GDM1 (cell line): ENCODE results near the gene PRDM15.

ENCODE experiments used
- DNase-seq: peaks from one replicate; lab custom pipeline; 2025; lab: John Stamatoyannopoulos, UW

Gene PRDM15

DNA sequence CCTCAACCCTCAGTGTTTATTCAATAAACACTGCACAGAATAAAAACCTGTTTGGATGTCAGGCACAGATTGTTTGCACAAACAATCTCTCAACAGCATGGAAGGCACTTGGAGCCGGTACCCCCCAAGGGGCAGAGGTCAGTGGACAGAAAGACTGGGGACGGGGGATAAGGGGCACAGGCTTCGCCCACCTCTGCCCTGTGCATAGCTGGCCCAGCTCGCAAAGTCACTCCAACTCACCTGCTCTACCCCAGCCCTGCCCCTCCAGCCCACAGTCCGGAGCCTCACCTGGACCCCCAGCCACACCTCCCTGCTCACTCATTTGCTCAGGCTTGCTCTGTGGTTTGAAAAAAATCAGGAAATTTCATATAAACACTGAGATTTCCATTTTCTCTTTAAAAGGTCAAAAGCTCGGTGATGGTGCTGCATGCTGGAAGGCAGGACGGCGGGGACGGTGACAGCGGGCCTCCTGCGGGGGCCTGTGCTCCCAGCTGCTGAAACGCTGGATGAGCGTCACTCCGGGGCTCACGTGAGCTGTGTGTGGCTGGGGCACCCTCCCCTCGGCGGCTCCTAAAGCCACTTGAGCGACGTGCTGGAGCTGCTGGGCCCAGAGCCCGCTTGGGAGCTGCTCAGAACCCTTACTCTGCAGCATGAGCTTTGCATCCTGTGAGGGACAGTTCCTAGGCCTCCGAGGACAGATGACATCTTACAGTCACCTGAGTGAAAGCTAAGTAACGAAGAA is 54.5 kb downstream of the PRDM15 start:
- no peak for DNase-seq

DNA sequence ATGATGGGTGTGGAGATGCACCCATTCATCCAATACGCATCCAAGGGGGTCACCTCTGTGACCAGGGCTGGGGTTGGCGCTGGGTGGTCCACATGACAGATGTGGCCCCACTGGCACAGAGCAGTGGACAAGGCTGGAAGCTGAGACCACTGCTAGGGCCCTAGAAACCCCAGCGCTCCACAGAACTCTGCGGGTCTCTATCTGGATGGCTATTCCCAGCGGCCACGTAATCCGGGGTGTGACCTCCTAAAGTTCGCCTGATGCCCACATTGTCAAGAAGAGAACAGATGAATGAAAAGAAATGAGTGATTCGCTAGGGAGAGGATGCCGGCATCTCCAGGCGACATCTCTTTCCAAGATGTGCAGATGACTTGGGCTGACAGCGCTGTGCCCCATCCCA is 55.2 kb downstream of the PRDM15 start:
- DNase-seq, result no peak

DNA sequence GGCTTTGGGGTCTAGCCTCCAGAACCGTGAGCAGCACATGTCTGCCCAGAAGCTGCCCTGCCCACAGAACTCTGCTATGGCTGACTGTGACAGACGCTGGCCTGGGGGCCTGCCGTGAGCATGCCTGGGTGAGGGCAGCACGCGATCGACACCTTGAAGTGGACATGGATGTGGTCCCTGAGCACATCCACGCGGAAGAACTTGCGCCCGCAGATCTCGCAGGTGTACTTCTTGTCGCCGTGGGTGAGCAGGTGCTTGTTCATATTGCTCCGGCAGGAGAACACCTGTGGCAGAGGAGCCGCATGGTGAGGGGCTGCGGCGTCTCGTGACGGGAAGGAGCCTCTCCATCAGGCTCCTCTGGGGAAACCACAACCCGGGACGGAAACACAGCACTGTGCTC is 56.0 kb downstream of the PRDM15 start:
- no peak for DNase-seq

DNA sequence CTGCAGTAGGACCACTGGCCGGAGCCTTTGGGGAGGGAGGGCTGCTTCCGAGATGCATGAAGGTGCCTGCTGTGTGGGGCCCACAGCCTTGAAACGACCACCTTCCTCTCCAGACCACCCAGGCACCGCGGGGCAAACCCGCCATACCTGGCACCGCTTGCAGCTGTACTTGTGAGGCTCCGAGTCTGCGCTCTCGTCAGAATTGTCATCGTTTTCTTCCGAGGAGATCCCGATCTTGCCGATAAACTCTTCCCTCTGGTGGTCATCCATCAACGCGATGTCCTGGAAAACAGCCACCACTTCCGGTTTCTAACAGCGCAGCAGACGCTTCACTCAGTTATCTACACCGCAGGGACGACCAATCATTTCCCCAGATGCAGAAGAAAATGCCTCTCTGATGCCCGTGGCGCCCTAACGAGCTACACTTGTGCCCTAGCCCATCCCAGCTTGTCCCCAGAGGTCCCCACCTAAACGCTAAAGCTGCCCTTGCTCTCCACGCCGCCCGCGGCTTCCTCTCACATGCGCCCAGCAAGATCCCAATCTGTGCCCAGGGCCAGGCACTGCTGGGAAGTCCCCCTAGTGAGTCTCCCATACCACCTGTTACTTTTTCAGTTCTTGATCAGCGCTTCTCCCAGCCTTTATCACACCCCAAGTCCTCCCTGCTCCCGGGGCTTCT is 57.2 kb downstream of the PRDM15 start:
- no peak for DNase-seq

DNA sequence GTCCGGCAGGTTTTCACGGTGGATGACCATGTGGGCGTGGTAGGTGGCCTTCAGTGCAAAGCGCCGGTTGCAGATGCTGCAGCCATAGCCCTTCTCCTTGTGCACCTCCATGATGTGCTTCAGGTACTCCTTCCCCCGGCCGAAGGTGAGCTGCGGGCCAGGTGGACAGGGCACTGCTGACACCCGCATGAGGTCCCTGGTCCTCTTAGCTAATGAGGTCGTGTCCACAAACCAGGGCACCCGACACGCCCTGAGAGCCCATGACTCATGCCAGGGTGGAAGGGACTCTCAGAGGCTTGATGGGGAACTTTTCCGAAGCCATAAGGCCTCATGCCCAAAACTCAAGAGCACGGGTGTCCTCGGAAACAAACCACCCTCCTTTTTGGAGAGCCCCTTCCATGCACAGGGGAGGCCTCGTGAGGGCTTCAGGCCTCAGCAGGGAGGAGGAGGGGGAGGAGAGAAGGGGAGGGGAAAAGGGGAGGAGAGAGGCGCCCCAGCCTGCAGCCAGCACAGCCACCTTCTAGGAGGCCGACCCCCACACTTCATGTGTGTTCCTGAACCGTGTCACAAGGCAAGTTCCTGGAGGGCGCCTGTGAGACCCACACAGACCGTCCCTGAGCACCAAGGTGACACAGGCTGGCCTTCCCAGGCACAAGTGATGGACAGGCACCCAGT is 57.9 kb downstream of the PRDM15 start:
- no peak for DNase-seq

DNA sequence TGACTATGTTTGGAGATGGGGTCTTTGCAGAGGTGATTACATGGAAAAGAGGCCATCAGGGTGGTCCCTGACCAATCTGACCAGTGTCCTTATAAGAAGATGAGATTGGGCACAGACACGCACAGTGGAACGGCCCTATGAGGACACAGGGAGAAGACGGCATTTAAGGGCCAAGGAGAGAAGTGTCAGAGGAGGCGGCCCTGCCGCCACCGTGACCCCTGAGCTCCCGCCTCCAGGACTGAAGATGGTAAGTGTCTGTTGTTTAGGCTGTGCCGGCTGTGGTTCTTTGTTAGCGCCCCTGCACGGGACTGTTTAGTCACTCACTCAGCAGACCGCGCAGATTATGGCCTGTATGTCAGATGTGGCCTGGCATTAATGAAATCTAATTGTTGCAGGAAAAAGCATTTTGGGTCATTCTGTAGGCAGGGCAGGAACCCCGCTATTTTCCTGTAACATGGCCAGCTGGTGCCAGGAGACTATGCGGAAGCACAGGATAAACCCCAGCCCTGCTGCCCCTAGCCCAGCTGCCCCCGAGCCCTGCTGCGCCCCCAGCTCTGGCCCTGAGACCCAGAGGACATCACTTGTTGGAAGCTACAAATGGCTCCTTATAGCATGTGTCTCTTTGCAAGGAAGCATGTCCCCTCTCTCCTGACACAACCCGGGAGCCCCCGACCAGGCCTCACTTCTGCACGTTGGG is 58.6 kb downstream of the PRDM15 start:
- no peak for DNase-seq

DNA sequence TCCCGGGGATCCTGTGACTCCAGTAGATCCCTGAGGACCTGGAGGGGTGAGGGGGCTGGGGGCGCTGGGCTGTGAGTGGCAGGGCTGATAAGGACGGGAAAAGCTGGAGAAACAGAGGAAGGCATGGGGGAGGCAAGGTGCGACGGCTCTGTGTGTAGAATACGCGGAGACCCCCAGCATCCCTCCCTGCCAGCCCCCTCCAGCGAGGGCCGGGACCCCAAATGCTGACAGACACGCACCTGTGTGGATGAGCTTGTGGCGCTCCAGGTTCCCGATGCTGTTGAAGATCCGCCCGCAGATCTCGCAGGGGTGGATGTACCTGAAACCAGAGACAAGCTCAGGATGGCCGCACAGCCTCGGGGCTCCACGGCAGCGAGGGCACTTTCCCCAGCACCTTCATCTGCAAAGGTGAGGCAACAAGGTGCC is 59.3 kb downstream of the PRDM15 start:
- no peak for DNase-seq

DNA sequence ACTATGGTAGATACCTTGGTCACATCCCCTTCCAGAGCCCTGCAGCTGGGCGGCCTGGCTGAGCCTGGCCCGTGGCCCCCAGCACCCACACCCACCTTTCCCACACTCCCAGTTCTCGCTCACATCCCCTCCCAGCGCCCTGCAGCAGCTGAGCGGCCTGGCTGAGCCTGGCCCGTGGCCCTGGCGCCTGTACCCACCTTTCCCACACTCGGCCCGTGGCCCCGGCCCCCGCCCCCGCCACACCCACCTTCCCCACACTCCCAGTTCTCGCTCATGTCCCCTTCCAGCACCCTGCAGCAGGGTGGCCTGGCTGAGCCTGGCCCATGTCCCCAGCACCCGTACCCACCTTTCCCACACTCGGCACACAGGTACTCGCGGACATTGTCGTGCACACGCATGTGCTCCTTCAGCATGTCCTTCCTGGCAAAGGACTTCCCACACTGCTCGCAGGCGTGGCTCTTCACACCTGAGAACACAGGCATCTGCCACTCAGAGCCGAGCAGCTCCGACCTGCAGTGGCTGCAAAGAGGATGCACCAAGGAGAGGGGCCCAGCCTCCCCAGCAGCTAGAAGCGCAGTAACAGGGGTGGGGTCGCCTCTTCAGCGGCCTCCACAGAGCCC is 59.8 kb downstream of the PRDM15 start:
- DNase-seq, result no peak

DNA sequence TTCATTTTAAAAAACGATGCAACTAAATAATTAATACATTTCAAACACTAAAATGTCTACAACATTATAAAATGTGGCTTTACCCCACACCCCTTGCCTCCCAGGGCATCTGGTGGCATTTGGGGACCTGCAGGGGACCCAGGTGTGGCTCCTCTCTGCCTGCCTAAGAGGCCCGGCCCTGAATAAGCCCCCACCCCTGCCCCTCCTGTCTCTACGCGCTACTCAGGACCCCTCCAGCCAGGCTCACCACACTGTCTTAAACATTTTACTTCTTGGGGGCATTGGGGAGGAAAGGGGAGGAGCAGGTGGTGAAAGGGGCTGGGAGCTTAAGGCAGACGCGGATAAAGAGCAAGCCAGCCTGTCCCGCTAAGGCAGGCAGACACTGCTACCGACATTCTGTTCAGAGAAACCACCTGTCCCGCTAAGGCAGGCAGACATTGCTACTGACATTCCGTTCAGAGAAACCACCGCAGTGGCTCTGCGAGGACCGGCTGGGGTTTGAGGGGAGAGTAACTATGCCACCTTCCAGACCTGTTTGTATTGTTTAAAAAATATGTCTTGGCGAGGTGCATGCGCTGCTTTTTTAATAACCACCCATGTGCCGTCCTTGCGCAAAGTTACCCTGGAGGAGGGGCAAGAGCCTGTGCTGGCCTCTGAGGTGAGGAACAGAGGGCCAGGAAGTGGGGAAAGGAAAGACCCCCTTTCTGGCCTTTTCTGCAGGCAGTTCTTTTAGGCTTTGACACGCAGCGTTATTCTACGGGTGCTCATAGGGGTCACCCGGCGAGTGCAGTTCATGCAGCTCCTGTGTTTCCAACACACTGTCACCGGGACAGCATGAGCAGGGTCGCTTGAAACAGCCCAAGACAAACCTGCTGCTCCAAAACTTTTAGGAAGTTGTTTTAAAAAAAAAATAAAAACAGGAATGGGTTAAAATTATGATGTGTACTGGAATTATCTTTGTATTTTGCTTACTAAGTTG is 61.0 kb downstream of the PRDM15 start:
- no peak for DNase-seq

DNA sequence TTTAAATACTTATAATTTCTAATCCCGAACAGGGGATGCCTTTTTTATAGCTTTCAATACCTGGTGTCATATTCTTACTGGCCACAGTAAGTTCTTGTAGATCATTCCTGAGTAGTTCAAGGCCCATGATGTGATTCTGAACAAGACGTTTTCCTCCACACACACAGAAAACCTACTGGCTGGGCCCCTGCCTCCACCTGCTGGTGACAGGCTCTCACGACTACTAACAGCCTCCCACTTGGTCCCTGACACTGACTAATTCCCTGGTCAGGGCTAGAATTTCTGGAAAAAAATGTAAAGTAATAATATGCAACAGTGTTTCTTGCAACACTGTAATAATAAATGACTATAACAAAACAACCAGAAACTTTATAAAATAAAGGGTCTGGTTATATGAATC is 61.9 kb downstream of the PRDM15 start:
- DNase-seq, result no peak

DNA sequence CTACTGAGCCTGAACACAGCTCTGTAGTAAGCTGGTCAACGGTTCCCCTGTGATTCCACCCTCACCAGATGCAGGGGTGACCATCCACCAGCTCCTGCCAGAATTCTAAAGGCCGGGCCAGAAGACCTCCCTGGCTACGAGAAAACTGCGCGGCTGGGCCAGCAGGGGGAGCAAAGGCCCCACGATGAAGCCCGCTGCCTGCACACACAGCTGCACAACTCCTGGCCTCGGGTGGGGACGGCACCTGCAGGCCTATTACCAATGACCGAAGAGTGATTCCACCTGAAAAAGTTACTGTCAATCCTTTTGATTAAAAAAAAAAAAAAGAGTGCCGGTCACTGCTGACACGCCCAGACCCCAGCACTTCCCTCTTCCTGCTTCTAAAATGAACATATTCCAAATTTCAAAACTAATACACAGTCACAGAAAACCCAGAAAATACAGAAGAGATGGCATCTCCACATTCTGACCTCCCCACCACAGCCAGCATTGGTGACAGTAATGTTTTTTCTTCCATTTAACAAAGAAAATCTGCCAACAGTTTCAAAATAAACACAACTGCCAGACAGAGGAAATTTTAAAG is 62.5 kb downstream of the PRDM15 start:
- DNase-seq, result no peak

DNA sequence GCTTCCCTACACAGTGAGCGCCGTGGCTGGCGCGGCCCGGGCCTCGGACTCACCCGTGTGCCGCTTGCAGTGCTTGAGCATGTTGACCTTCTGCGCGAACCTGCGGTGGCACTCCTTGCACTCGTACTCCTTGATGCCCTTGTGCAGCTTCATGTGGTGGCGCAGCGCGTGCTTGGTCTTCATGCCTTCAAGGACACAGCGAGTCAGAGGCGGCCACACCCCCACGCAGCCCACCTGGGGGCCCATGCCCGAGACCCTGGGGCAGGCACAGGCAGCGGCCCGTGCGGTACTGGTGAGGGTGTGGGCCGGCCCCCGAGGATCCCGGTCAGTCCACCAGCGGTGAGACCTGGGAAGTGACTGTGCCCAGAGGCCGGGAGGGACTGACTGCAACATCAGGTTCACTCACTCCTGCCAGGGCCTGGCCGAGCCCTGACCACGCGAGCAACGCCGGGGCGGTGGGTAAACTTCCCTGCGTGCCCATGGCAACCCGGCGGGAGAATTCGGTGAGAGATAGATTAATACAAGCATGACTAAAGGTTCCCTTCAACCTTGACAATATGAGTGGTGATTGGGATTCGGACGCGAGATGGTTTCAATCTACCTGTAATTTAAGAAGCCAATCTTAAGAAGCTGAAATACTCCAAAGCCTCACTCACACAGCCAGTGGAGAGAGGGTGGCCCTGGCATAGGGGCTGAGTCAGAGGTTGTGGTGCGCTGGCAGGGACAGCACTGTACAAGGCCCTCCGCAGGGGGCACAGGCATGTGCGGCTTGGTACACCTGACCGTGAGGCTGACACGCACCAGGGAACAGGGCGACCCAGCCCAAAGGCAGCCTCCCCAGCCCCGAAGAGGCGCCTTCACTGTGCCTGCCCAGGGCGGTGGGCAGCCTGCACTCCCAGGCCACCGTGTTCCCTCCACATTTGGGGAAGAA is 63.2 kb downstream of the PRDM15 start:
- DNase-seq, result no peak

DNA sequence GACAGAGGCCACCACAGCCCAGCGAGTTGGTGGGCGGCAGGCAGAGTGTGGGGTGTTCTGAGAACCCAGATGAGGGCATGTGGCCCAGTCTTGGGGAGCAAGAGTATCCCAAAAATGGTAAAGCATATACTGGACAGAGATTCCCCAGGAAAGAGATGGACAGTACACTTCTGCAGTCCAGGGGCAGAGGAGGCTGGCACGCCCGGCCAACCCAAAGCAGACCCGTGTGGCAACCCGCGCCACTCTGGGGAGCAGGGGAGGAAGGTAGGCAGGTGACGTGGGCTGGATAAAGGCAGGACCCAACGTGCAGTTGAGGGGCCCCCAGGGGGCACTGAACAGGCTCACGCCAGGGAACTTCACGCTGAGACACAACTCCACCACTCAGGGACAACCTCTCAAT is 65.9 kb downstream of the PRDM15 start:
- no peak for DNase-seq

DNA sequence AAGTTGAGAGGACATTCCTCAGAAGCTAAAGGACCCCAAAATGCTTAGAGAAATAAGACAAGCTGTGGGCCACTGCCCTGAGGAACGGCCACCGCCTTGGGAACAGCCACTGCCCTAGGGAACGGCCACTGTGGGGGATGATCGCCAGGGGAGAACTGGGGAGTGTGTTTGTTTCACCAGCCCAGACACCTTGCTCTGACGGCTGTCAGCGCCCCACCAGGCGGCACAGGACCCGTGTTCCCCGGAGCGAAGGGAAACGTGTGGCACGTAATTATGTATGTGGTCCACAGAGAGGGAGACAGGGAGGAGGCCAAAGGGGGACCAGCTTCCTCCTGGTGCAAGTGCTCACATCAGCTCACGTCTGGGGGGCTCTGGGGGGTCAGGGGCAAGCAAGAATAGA is 66.5 kb downstream of the PRDM15 start:
- DNase-seq, result no peak

DNA sequence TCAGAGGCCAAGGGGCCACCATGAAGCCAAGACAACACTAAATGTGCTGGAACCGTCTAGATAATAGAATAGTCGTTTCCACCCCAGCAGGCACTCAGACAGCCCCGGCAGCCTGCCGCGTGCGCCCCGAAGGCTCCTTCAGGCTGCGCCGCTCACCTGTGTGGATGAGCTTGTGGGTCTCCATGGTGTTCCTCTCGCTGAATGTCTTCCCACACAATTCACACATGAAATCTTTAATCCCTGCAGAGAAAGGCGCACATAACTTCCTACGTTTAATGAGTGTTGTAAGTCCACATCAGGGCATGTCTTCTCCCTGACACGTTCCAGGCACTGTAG is 68.6 kb downstream of the PRDM15 start:
- no peak for DNase-seq

DNA sequence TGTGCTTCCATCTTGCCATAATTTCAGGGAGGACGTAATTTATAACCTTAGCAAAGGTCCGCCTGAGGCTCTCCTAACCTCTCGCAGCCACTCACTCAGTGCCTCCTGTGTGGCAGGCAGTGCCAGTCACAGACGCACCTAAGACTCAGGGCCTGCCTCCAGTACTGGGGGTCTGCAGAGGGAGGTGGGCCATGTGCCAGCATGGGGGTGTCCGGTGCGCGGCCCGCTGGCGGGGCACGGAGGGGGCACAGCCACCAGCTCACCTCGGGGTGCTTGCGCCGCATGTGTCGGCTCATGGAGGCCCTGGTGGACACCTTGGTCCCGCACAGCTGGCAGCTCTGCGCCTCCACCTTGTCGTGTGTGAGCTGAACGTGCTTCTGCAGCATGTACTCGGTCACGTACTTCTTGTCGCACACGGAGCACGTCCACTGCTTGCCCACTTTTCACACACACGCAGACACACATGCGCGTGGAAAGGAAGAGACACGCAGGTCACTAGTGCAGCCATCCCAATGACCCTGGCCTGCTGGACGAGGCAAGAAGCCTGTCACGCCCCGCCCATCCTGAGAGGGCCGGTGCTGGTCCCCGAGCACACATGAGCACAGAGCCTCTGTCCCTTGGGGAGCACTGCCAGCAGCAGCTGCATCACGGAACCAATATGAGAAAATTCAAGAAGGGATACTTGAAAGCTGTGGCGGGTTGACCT is 69.1 kb downstream of the PRDM15 start:
- no peak for DNase-seq

DNA sequence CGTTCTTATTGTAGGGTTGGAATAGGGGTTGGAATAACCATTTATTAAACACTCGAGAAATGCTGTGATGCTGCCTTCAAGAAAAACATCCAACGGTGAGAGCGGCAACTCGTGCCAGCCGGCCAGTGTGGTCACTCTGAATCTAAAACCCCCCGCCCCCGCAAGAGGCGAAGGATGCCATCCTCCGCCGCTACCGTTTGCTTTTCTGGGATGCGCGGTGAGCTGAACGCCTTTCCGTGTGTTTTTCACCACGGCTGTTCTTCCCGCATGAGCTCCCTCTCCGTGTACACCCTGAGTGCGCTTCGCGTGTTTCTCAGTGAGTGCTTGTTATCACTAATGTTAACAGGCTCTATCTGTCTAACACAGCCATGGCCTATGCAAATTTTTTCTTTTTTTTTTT is 70.3 kb downstream of the PRDM15 start:
- no peak for DNase-seq

DNA sequence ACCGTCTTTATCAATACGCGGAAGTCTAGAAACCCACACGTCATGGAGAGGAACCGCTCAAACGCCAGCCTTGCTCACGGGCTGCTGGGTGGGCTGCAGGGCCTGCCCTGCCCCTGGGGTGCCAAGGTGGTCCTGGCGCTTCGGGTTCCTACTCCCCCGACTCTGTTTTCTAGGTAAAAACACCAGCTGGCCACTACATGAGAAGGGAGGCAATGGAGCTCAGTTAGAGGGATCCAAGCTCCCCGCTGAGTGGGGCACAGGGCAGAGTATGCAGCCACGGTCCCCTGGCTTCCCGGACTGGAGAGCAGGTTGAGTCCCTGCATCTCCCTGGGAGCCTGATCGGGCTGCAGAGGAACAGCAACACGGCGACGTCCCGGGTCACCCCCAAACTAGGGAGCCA is 71.0 kb downstream of the PRDM15 start:
- no peak for DNase-seq

DNA sequence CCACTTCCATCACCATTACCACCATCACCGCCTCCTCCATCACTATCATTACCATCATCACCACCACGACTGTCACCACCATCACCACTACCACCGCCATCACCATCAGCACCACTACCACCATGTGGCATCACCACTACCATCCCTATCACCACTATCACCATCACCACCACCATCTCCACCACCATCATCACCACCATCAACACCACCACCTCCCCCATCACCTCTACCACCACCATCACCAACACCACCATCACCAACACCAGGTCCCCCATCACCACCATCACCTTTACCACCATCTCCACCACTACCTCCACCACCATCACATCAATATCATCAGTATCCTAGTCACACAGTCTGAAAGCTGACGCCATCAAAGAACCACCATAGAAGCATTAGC is 72.4 kb downstream of the PRDM15 start:
- no peak for DNase-seq
